H1 (cell line): ENCODE measurements around the gene GNG12. TPM values are rescaled to one million over a fixed set of nuclear protein-coding genes. Genes with fewer than 3 reads are reported as not detected.

Experiments
- CTCF ChIA-PET: fragments of 300-600 bp; sonication (Branson Sonifier 250); formaldehyde crosslinking; loops from one replicate; lab custom pipeline; 2021; ENCODE audit not compliant: partially characterized antibody; lab: Charles Lee
- POLR2A ChIA-PET: fragments of 300-600 bp; sonication (Branson Sonifier 250); formaldehyde crosslinking; loops from one replicate; lab custom pipeline; 2021; ENCODE audit warnings: inconsistent platforms; ENCODE audit not compliant: partially characterized antibody; lab: Charles Lee
- DNase-seq, 2 experiments: peaks; one replicate each; pipeline versions ENCODE4 v3.0.0 to v3.0.0-alpha.2; 2010 to 2022; ENCODE audit warnings: low spot score in 2 of 2, low read depth in 1 of 2, mixed read lengths in 1 of 2
- FAIRE-seq: peaks from 2 replicates; lab custom pipeline; 2011; peaks lifted over from hg19 to GRCh38; lab: Jason Lieb, UNC
- H2AFZ ChIP-seq: 2 replicates; pipeline ENCODE4 v1.8.1; 2012; ENCODE audit warnings: low read length, inconsistent platforms
- H2AK5ac ChIP-seq: 2 replicates; pipeline ENCODE4 v1.6.1; 2013; ENCODE audit warnings: low read depth, low read length
- H2BK120ac ChIP-seq: replicated peaks from 2 replicates; pipeline ENCODE3; 2013; ENCODE audit warnings: low read depth, low read length, inconsistent platforms
- H2BK12ac ChIP-seq: 2 replicates; pipeline ENCODE4 v1.6.1; 2013; ENCODE audit warnings: low read depth, low read length
- H2BK15ac ChIP-seq: 2 replicates; pipeline ENCODE4 v1.6.1; 2013; ENCODE audit warnings: low read length
- H2BK20ac ChIP-seq: 2 replicates; pipeline ENCODE4 v1.6.1; 2013; ENCODE audit warnings: low read length
- H2BK5ac ChIP-seq: 2 replicates; pipeline ENCODE4 v1.6.1; 2013; ENCODE audit warnings: low read depth, low read length
- H3K14ac ChIP-seq: 2 replicates; pipeline ENCODE4 v1.6.1; 2013; ENCODE audit warnings: inconsistent platforms; ENCODE audit not compliant: insufficient read length
- H3K18ac ChIP-seq: 2 replicates; pipeline ENCODE4 v1.6.1; 2013; ENCODE audit warnings: low read length; ENCODE audit errors: extremely low read depth
- H3K23ac ChIP-seq: 2 replicates; pipeline ENCODE4 v1.6.1; 2013; ENCODE audit warnings: inconsistent platforms; ENCODE audit not compliant: insufficient read length
- H3K23me2 ChIP-seq: 2 replicates; pipeline ENCODE4 v1.6.1; 2013; ENCODE audit warnings: low read depth, low read length
- H3K27ac ChIP-seq: 2 replicates; pipeline ENCODE4 v1.6.1; 2011; ENCODE audit warnings: low read depth, low read length, inconsistent platforms
- H3K27me3 ChIP-seq, 4 experiments: replicated peaks in 1 of 4; 1 replicate in 1 of 4; 2 replicates in 3 of 4; pipeline versions ENCODE4 v1.6.1 to v1.8.1; 2011 to 2013; ENCODE audit warnings: low read length in 3 of 4, mild to moderate bottlenecking in 3 of 4, inconsistent platforms in 2 of 4, mixed read lengths in 2 of 4, moderate library complexity in 1 of 4; ENCODE audit not compliant: control insufficient read depth in 3 of 4, insufficient read depth in 3 of 4; ENCODE audit errors: extremely low read depth in 1 of 4
- H3K36me3 ChIP-seq, 4 experiments: 2 replicates each; pipeline versions ENCODE4 v1.6.1 to v1.8.1; 2011 to 2013; ENCODE audit warnings: mild to moderate bottlenecking in 4 of 4, low read length in 3 of 4, moderate library complexity in 2 of 4, control low read depth in 1 of 4, inconsistent platforms in 1 of 4; ENCODE audit not compliant: insufficient read depth in 4 of 4, control insufficient read depth in 2 of 4
- H3K4ac ChIP-seq: replicated peaks from 2 replicates; pipeline ENCODE3; 2013; ENCODE audit warnings: low read length, low read depth, mixed read lengths, inconsistent platforms; ENCODE audit not compliant: insufficient read length
- H3K4me1 ChIP-seq, 4 experiments: replicated peaks in 1 of 4; 1 replicate in 1 of 4; 2 replicates in 3 of 4; pipeline versions ENCODE4 v1.6.1 to v1.8.1; 2011 to 2013; ENCODE audit warnings: low read length in 3 of 4, inconsistent platforms in 2 of 4, mixed read lengths in 1 of 4; ENCODE audit not compliant: insufficient read depth in 4 of 4, control insufficient read depth in 3 of 4
- H3K4me2 ChIP-seq, 2 experiments: 2 replicates each; pipeline versions ENCODE4 v1.6.1 to v1.8.1; 2011 to 2013; ENCODE audit warnings: low read depth in 2 of 2, low read length in 2 of 2, control low read depth in 1 of 2, inconsistent platforms in 1 of 2, mild to moderate bottlenecking in 1 of 2; ENCODE audit not compliant: insufficient read depth in 1 of 2
- H3K4me3 ChIP-seq, 4 experiments: fragments of 200-600, 300-600 bp in 1 of 4; sonication (generic), shearing (Covaris generic), sonication (Bioruptor Twin) in 1 of 4; 2 replicates each; pipeline versions ENCODE4 v1.5.1 to v1.8.1; 2011 to 2016; ENCODE audit warnings: low read length in 4 of 4, low read depth in 3 of 4, control low read depth in 2 of 4, inconsistent platforms in 2 of 4, mild to moderate bottlenecking in 2 of 4, mixed read lengths in 1 of 4, moderate library complexity in 1 of 4; ENCODE audit not compliant: insufficient read depth in 2 of 4; ENCODE audit errors: extremely low read depth in 1 of 4
- H3K56ac ChIP-seq: replicated peaks from 2 replicates; pipeline ENCODE3; 2013; ENCODE audit warnings: low read depth, mild to moderate bottlenecking, mixed read lengths, low read length, inconsistent platforms; ENCODE audit not compliant: insufficient read length
- H3K79me1 ChIP-seq: 2 replicates; pipeline ENCODE4 v1.6.1; 2013; ENCODE audit warnings: low read depth, low read length, control low read depth
- H3K79me2 ChIP-seq, 2 experiments: 2 replicates each; pipeline versions ENCODE4 v1.6.1 to v1.8.1; 2012 to 2013; ENCODE audit warnings: low read length in 2 of 2, mild to moderate bottlenecking in 2 of 2, inconsistent platforms in 1 of 2; ENCODE audit not compliant: insufficient read depth in 2 of 2, control insufficient read depth in 1 of 2
- H3K9ac ChIP-seq, 4 experiments: replicated peaks in 1 of 4; 1 replicate in 1 of 4; 2 replicates in 3 of 4; pipeline versions ENCODE4 v1.6.1 to v1.8.1; 2011 to 2013; ENCODE audit warnings: low read depth in 3 of 4, low read length in 3 of 4, control low read depth in 2 of 4, mild to moderate bottlenecking in 2 of 4, moderate library complexity in 2 of 4, inconsistent platforms in 1 of 4; ENCODE audit errors: extremely low read depth in 1 of 4
- H3K9me3 ChIP-seq, 2 experiments: 2 replicates each; pipeline versions ENCODE4 v1.6.1 to v1.8.1; 2012 to 2013; ENCODE audit warnings: mild to moderate bottlenecking in 2 of 2, moderate library complexity in 2 of 2, control low read depth in 1 of 2, inconsistent platforms in 1 of 2, low read depth in 1 of 2, low read length in 1 of 2, mixed read lengths in 1 of 2; ENCODE audit not compliant: insufficient read depth in 2 of 2
- H4K20me1 ChIP-seq, 2 experiments: replicated peaks in 1 of 2; 2 replicates each; pipeline versions ENCODE3 to v1.8.1; 2011 to 2013; ENCODE audit warnings: inconsistent platforms in 2 of 2, low read length in 2 of 2, mild to moderate bottlenecking in 1 of 2; ENCODE audit not compliant: insufficient read depth in 2 of 2, control insufficient read depth in 1 of 2
- H4K5ac ChIP-seq: 2 replicates; pipeline ENCODE4 v1.6.1; 2013; ENCODE audit warnings: low read length, low read depth, mixed read lengths, inconsistent platforms; ENCODE audit not compliant: insufficient read length
- H4K8ac ChIP-seq: 2 replicates; pipeline ENCODE4 v1.8.0; 2013; ENCODE audit warnings: mild to moderate bottlenecking, moderate library complexity, low read length, inconsistent platforms; ENCODE audit not compliant: insufficient read depth; ENCODE audit errors: extremely low read depth
- H4K91ac ChIP-seq: replicated peaks from 2 replicates; pipeline ENCODE3; 2013; ENCODE audit warnings: low read length, mixed read lengths, inconsistent platforms; ENCODE audit not compliant: insufficient read length
- ASH2L ChIP-seq: fragments of 200-600, 300-600 bp; sonication (generic); IDR thresholded peaks from one replicate; pipeline ENCODE4 v1.7.1; 2017; ENCODE audit warnings: low read length
- CREB1 ChIP-seq: IDR thresholded peaks from 2 replicates; pipeline ENCODE4 v1.6.1; 2012; ENCODE audit warnings: inconsistent platforms
- HDAC6 ChIP-seq: IDR thresholded peaks from one replicate; pipeline ENCODE4 v1.7.1; 2012; ENCODE audit warnings: low read depth, mild to moderate bottlenecking, inconsistent platforms, low read length, moderate library complexity
- KDM1A ChIP-seq: fragments of 200-600, 300-600 bp; sonication (generic); IDR thresholded peaks from 2 replicates; pipeline ENCODE4 v1.7.1; 2016; ENCODE audit warnings: mild to moderate bottlenecking, low read length, borderline replicate concordance
- PHF8 ChIP-seq: fragments of 200-600 bp; sonication (generic); conservative IDR thresholded peaks from 2 replicates; pipeline ENCODE4 v1.7.1; 2012; ENCODE audit warnings: low read depth, mild to moderate bottlenecking, inconsistent platforms, low read length, moderate library complexity
- POLR2AphosphoS5 ChIP-seq: IDR thresholded peaks from 2 replicates; pipeline ENCODE4 v1.6.1; 2011; ENCODE audit warnings: low read depth, low read length
- SP4 ChIP-seq: IDR thresholded peaks from 2 replicates; pipeline ENCODE4 v1.6.1; 2012; ENCODE audit warnings: low read length, inconsistent platforms
- TBP ChIP-seq: IDR thresholded peaks from 2 replicates; pipeline ENCODE4 v1.6.1; 2011; ENCODE audit warnings: low read depth, low read length, improper control_type of control experiment
- TEAD4 ChIP-seq: IDR thresholded peaks from 2 replicates; pipeline ENCODE4 v1.6.1; 2012; ENCODE audit warnings: low read depth, low read length, inconsistent platforms, mixed read lengths
- WGBS, 2 experiments: shearing (Covaris generic) in 1 of 2; methylation state at CpG; one replicate each; pipeline versions ENCODE4 v1.1.6 to v1.1.7; 2013 to 2015; ENCODE audit warnings: low lambda C conversion rate in 2 of 2, mixed read lengths in 2 of 2, inconsistent platforms in 1 of 2, low coverage in 1 of 2, missing lambda C conversion rate in 1 of 2; ENCODE audit not compliant: insufficient replicate concordance in 2 of 2, insufficient coverage in 1 of 2, insufficient read length in 1 of 2; ENCODE audit errors: extremely low coverage in 1 of 2, missing lambda C conversion rate in 1 of 2; 5-methylcytosine and 5-hydroxymethylcytosine counted together
- polyA plus RNA-seq, 7 experiments: library from polyadenylated mRNA; depleted of rRNA in 3 of 7; stranded (reverse) in 5 of 7; unstranded in 2 of 7; fragments of >200 nt in 5 of 7; fragments of 200-250 nt in 2 of 7; gene quantifications; 1 replicate in 5 of 7; 2 replicates in 1 of 7; 4 replicates in 1 of 7; pipeline versions ENCODE4 v1.2.1 to v1.2.3, GENCODE V29; 2011 to 2013; ENCODE audit warnings: missing spikeins in 2 of 7, mixed read lengths in 2 of 7
- total RNA-seq: library from RNA; stranded (reverse); fragmentation: NEBNext Ultra II Directional; extraction: Animal tissue kit (Norgen Biotek cat#: 25700); gene quantifications from 2 replicates; pipeline ENCODE4 v1.2.1, GENCODE V29; 2021
- TF ChIP-seq, protein P1 (sequence below): IDR thresholded peaks from 2 replicates; pipeline ENCODE4 v1.6.1; 2012; ENCODE audit warnings: inconsistent platforms
- TF ChIP-seq, protein P2 (sequence below): IDR thresholded peaks from 2 replicates; pipeline ENCODE4 v1.6.1; 2012; ENCODE audit warnings: low read length, inconsistent platforms
- TF ChIP-seq, protein P3 (sequence below): IDR thresholded peaks from 2 replicates; pipeline ENCODE4 v1.6.1; 2011; ENCODE audit warnings: low read length, improper control_type of control experiment

GNG12 gene
- total and polyA plus RNA-seq, 2 of the 8 experiments (the other 6 are each of a cell fraction or from before 2014, with no cell fraction given): 11.4 to 35.8 TPM

DNA sequence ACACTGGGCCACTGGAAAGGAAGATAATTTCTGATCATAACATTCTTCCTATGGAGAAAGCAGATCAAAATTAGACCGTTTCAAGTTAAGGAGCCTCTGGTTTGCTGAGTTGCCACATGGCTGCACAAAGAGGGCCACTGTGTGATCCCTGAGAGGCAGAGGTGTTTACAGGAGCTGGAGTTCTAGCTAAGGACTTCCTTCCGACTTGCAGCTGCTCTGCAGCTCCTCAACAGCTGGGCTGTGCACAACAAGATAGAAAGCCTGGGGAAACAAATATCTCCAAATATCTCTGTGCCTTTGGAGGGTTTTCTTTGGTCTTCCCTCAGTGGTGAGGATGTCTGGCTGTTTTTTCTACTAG is 121.4 kb downstream of the GNG12 start:
- no peak overlapping the region for H2BK5ac ChIP-seq
- H4K5ac ChIP-seq: no peak overlapping the region
- H4K91ac ChIP-seq: no peak overlapping the region
- no peak overlapping the region for H3K4ac ChIP-seq
- H2BK20ac ChIP-seq: no peak overlapping the region
- H3K18ac ChIP-seq: no peak overlapping the region
- no peak overlapping the region for H3K27ac ChIP-seq
- H2BK12ac ChIP-seq: no peak overlapping the region
- no peak overlapping the region for H3K14ac ChIP-seq
- no peaks in the 10 kb centered on the region for H3K79me2 ChIP-seq
- H3K4me3 ChIP-seq: no peak overlapping the region
- no peaks in the 10 kb centered on the region for H3K23me2 ChIP-seq
- H2AK5ac ChIP-seq: no peak overlapping the region
- H2BK120ac ChIP-seq: no peak overlapping the region
- no peak overlapping the region for H2AFZ ChIP-seq
- H4K20me1 ChIP-seq: peaks cover 0 to 2% of the 10 kb centered on the region in 2 experiments
- no peak overlapping the region for H4K8ac ChIP-seq
- ChIA-PET POLR2A (no interaction called here), CTCF (interaction anchor here (0.6 to 5.8 kb wide), 8 partner anchors 9 to 177 kb away, joined by 3 to 40 read pairs (median 3); no protein-coding TSS in a partner anchor)
- DNase-seq (no peak), FAIRE-seq (no peak)
- H3K56ac ChIP-seq: no peak overlapping the region
- H3K27me3 ChIP-seq: peaks cover 0 to 1% (median 0%) of the 10 kb centered on the region in 4 experiments; a peak in 1 of 7 replicates
- no peaks in the 10 kb centered on the region for H3K9me3 ChIP-seq
- no peaks in the 10 kb centered on the region for H3K36me3 ChIP-seq
- no peaks in the 10 kb centered on the region for H3K79me1 ChIP-seq
- WGBS, 2 experiments: 92% methylated on average over 2 of the region's 2 CpGs; no CpG with 5 or more reads in 1 of the 2 experiments
- H3K4me2 ChIP-seq: no peak overlapping the region
- H2BK15ac ChIP-seq: no peak overlapping the region
- H3K4me1 ChIP-seq: peaks cover 0 to 4% (median 0%) of the 10 kb centered on the region in 4 experiments; a peak in 1 of 7 replicates
- H3K9ac ChIP-seq: no peak overlapping the region
- H3K23ac ChIP-seq: no peak overlapping the region
- TF ChIP-seq, protein P1, sequence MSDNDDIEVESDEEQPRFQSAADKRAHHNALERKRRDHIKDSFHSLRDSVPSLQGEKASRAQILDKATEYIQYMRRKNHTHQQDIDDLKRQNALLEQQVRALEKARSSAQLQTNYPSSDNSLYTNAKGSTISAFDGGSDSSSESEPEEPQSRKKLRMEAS: no peak
- TF ChIP-seq TEAD4 (no peak), SP4 (no peak), HDAC6 (no peak), POLR2AphosphoS5 (no peak), KDM1A (no peak), TBP (no peak), ASH2L (no peak), PHF8 (no peak), CREB1 (no peak)
- TF ChIP-seq, protein P2, sequence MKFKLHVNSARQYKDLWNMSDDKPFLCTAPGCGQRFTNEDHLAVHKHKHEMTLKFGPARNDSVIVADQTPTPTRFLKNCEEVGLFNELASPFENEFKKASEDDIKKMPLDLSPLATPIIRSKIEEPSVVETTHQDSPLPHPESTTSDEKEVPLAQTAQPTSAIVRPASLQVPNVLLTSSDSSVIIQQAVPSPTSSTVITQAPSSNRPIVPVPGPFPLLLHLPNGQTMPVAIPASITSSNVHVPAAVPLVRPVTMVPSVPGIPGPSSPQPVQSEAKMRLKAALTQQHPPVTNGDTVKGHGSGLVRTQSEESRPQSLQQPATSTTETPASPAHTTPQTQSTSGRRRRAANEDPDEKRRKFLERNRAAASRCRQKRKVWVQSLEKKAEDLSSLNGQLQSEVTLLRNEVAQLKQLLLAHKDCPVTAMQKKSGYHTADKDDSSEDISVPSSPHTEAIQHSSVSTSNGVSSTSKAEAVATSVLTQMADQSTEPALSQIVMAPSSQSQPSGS: no peak
- TF ChIP-seq, protein P3, sequence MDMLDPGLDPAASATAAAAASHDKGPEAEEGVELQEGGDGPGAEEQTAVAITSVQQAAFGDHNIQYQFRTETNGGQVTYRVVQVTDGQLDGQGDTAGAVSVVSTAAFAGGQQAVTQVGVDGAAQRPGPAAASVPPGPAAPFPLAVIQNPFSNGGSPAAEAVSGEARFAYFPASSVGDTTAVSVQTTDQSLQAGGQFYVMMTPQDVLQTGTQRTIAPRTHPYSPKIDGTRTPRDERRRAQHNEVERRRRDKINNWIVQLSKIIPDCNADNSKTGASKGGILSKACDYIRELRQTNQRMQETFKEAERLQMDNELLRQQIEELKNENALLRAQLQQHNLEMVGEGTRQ: no peak
